Neural progenitor cell (in vitro differentiated cells): Measurements from ENCODE around the gene SEL1L2. TPM values are rescaled to one million over a fixed set of nuclear protein-coding genes. Genes with fewer than 3 reads are reported as not detected.

Source experiments
- DNase-seq: peaks from one replicate; pipeline ENCODE4 v3.0.0-alpha.2; 2016; ENCODE audit warnings: low spot score
- H2AFZ ChIP-seq: fragments of 200-600 bp; sonication (generic); replicated peaks from 2 replicates; pipeline ENCODE4 v1.6.1; 2016; ENCODE audit warnings: antibody characterized with exemption
- H3F3A ChIP-seq: fragments of 200-600 bp; sonication (generic); 2 replicates; pipeline ENCODE4 v1.6.1; 2016; ENCODE audit warnings: antibody characterized with exemption, low read depth
- H3K27ac ChIP-seq: fragments of 200-600 bp; sonication (generic); 2 replicates; pipeline ENCODE4 v1.5.1; 2016; ENCODE audit warnings: mild to moderate bottlenecking
- H3K27me3 ChIP-seq: fragments of 200-600 bp; sonication (generic); 2 replicates; pipeline ENCODE4 v1.6.1; 2016; ENCODE audit warnings: mild to moderate bottlenecking, moderate library complexity
- H3K36me3 ChIP-seq: fragments of 200-600 bp; sonication (generic); 2 replicates; pipeline ENCODE4 v1.5.1; 2016
- H3K4me1 ChIP-seq: fragments of 200-600 bp; sonication (generic); 2 replicates; pipeline ENCODE4 v1.6.1; 2016; ENCODE audit warnings: mixed run types
- H3K4me2 ChIP-seq: fragments of 200-600 bp; sonication (generic); 2 replicates; pipeline ENCODE4 v1.6.1; 2016
- H3K4me3 ChIP-seq: fragments of 200-600 bp; sonication (generic); 2 replicates; pipeline ENCODE4 v1.5.1; 2016
- H3K79me2 ChIP-seq: fragments of 200-600 bp; sonication (generic); 2 replicates; pipeline ENCODE4 v1.6.1; 2016; ENCODE audit warnings: low read depth
- H3K9ac ChIP-seq: fragments of 200-600 bp; sonication (generic); 2 replicates; pipeline ENCODE4 v1.6.1; 2016
- H3K9me3 ChIP-seq: fragments of 200-600 bp; sonication (generic); 2 replicates; pipeline ENCODE4 v1.5.1; 2016; ENCODE audit warnings: low read depth
- H4K20me1 ChIP-seq: fragments of 200-600 bp; sonication (generic); 2 replicates; pipeline ENCODE4 v1.6.1; 2016; ENCODE audit warnings: low read depth
- H3K27ac Mint-ChIP-seq: 3 replicates; pipeline ENCODE4 v1.8.0; 2021; ENCODE audit warnings: mixed read lengths
- H3K27me3 Mint-ChIP-seq: 2 replicates; pipeline ENCODE4 v1.8.0; 2022; ENCODE audit warnings: low read depth, mild to moderate bottlenecking, inconsistent platforms, moderate library complexity, mixed read lengths; ENCODE audit not compliant: insufficient read depth
- H3K36me3 Mint-ChIP-seq: 3 replicates; pipeline ENCODE4 v1.8.0; 2021; ENCODE audit warnings: mixed read lengths
- H3K4me1 Mint-ChIP-seq: 3 replicates; pipeline ENCODE4 v1.8.0; 2021; ENCODE audit warnings: mixed read lengths
- H3K4me3 Mint-ChIP-seq: 3 replicates; pipeline ENCODE4 v1.8.0; 2021; ENCODE audit warnings: mild to moderate bottlenecking, moderate library complexity, mixed read lengths
- H3K9me3 Mint-ChIP-seq: 3 replicates; pipeline ENCODE4 v1.8.0; 2020; ENCODE audit warnings: mixed read lengths
- EZH2 ChIP-seq: fragments of 200-600 bp; sonication (generic); IDR thresholded peaks from 2 replicates; pipeline ENCODE4 v1.6.1; 2017; ENCODE audit warnings: antibody characterized with exemption, mild to moderate bottlenecking, moderate library complexity
- EZH2phosphoT487 ChIP-seq: fragments of 200-600 bp; sonication (generic); IDR thresholded peaks from 2 replicates; pipeline ENCODE4 v1.6.1; 2017; ENCODE audit warnings: antibody characterized with exemption
- total RNA-seq: library from RNA; depleted of rRNA; stranded (reverse); fragments of >200 nt; gene quantifications from 2 replicates; pipeline ENCODE4 v1.2.3, GENCODE V29; 2015; ENCODE audit warnings: low replicate concordance
- TF ChIP-seq, protein P1 (sequence below): fragments of 200-600 bp; sonication (generic); IDR thresholded peaks from 2 replicates; pipeline ENCODE4 v1.5.1; 2017; ENCODE audit warnings: antibody characterized with exemption, mild to moderate bottlenecking

SEL1L2 gene
- total RNA-seq, 1 donor from 2014 or later: 0.77 TPM

GRCh38 chr20:14005996-14006395 lies 15.6 kb upstream of the SEL1L2 start:
- Mint-ChIP-seq H3K27ac (no peak overlapping the region), H3K36me3 (no peaks in the 10 kb centered on the region), H3K27me3 (no peaks in the 10 kb centered on the region), H3K4me3 (no peak overlapping the region), H3K9me3 (no peaks in the 10 kb centered on the region), H3K4me1 (no peaks in the 10 kb centered on the region)
- DNase-seq: no peak
- H3K9me3 ChIP-seq: no peaks in the 10 kb centered on the region
- H2AFZ ChIP-seq: no peak overlapping the region
- H3F3A ChIP-seq: no peaks in the 10 kb centered on the region
- no peak overlapping the region for H3K9ac ChIP-seq
- TF ChIP-seq EZH2phosphoT487 (no peak), EZH2 (no peak)
- TF ChIP-seq, protein P1, sequence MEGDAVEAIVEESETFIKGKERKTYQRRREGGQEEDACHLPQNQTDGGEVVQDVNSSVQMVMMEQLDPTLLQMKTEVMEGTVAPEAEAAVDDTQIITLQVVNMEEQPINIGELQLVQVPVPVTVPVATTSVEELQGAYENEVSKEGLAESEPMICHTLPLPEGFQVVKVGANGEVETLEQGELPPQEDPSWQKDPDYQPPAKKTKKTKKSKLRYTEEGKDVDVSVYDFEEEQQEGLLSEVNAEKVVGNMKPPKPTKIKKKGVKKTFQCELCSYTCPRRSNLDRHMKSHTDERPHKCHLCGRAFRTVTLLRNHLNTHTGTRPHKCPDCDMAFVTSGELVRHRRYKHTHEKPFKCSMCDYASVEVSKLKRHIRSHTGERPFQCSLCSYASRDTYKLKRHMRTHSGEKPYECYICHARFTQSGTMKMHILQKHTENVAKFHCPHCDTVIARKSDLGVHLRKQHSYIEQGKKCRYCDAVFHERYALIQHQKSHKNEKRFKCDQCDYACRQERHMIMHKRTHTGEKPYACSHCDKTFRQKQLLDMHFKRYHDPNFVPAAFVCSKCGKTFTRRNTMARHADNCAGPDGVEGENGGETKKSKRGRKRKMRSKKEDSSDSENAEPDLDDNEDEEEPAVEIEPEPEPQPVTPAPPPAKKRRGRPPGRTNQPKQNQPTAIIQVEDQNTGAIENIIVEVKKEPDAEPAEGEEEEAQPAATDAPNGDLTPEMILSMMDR: no peak
- no peak overlapping the region for H3K27ac ChIP-seq
- peaks cover 4% of the 10 kb centered on the region for H3K36me3 ChIP-seq
- H3K4me3 ChIP-seq: no peak overlapping the region
- H3K27me3 ChIP-seq: no peaks in the 10 kb centered on the region
- H3K4me2 ChIP-seq: no peak overlapping the region
- no peaks in the 10 kb centered on the region for H4K20me1 ChIP-seq
- H3K4me1 ChIP-seq: no peaks in the 10 kb centered on the region
- no peaks in the 10 kb centered on the region for H3K79me2 ChIP-seq

DNA sequence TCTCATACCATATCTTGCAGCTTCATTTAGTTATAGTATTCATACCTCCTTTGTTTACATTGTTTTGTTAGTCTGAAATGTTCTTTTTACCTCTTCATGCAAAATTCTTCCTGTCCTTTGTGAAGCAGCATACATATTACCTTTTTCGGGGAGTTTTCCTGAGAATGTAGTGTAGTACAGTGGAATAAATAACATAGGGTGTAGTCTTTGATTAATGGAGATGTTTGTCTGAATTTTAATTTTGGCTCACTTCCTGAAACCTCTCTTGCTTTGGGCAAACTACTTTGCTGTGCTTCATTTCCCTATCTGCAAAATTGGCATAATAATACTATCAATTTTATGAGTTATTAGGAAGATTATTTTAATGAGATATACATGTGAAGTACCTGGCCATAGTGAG lies 10.5 kb upstream of the SEL1L2 start:
- Mint-ChIP-seq H3K9me3 (peaks cover 2% of the 10 kb centered on the region), H3K27me3 (no peaks in the 10 kb centered on the region), H3K4me3 (no peak overlapping the region), H3K27ac (no peak overlapping the region), H3K4me1 (peaks cover 8% of the 10 kb centered on the region), H3K36me3 (no peaks in the 10 kb centered on the region)
- TF ChIP-seq, protein P1: no peak
- TF ChIP-seq EZH2 (no peak), EZH2phosphoT487 (no peak)
- no peak overlapping the region for H2AFZ ChIP-seq
- H3F3A ChIP-seq: no peaks in the 10 kb centered on the region
- H3K79me2 ChIP-seq: no peaks in the 10 kb centered on the region
- peaks cover 15% of the 10 kb centered on the region for H3K27me3 ChIP-seq
- peaks cover 2% of the 10 kb centered on the region for H4K20me1 ChIP-seq
- H3K4me3 ChIP-seq: no peak overlapping the region
- DNase-seq: no peak
- H3K9ac ChIP-seq: no peak overlapping the region
- no peaks in the 10 kb centered on the region for H3K9me3 ChIP-seq
- H3K4me2 ChIP-seq: no peak overlapping the region
- H3K27ac ChIP-seq: no peak overlapping the region
- no peaks in the 10 kb centered on the region for H3K4me1 ChIP-seq
- H3K36me3 ChIP-seq: no peaks in the 10 kb centered on the region

DNA sequence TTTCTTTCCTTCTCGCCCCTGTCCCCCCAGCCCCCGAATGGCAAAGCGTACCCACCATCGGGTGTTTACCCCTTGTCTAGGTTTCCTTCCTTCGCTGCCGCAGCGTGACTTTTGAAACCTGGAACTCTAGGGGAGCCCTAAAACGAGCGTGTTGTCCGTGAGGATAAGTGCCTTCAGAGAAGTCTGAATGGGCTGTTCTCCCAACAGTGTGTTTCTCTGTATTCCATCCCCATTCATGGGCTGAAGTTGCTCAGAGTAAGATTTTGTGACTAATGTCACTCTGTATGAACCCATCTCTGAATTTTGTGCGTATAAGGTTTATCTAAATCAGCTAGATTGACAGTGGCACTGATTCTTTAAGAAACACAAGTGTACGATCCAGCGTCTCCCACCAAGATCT lies 5.9 kb upstream of the SEL1L2 start:
- Histone ChIP-seq H3K36me3 (no peaks in the 10 kb centered on the region), H3K4me3 (peak overlapping the region; percentile 73), H4K20me1 (peaks cover 2% of the 10 kb centered on the region), H2AFZ (peak overlapping the region; percentile 78), H3F3A (peaks cover 9% of the 10 kb centered on the region), H3K79me2 (no peaks in the 10 kb centered on the region), H3K9ac (no peak overlapping the region), H3K27me3 (peaks cover 16% of the 10 kb centered on the region), H3K9me3 (peaks cover 7% of the 10 kb centered on the region), H3K27ac (no peak overlapping the region), H3K4me1 (peaks cover 1% of the 10 kb centered on the region), H3K4me2 (peak overlapping the region; percentile 77)
- no peak for DNase-seq
- Mint-ChIP-seq H3K4me3 (peak overlapping the region; percentile 99), H3K36me3 (peaks cover 1% of the 10 kb centered on the region), H3K27ac (peak overlapping the region; percentile 78), H3K27me3 (peaks cover 7% of the 10 kb centered on the region), H3K4me1 (peaks cover 8% of the 10 kb centered on the region), H3K9me3 (peaks cover 29% of the 10 kb centered on the region)
- peak; percentile 28 for TF ChIP-seq EZH2
- TF ChIP-seq, protein P1: no peak
